ENCODE results near the gene COQ5.
A peak's percentile ranks its signal among the peaks of the same experiment; 100 is the strongest.
"Not testable (repeated sequence)": the region's sequence is repeated elsewhere in the genome, so short reads cannot be mapped to it uniquely, and the experiment has no call there.

The COQ5 gene, protein sequence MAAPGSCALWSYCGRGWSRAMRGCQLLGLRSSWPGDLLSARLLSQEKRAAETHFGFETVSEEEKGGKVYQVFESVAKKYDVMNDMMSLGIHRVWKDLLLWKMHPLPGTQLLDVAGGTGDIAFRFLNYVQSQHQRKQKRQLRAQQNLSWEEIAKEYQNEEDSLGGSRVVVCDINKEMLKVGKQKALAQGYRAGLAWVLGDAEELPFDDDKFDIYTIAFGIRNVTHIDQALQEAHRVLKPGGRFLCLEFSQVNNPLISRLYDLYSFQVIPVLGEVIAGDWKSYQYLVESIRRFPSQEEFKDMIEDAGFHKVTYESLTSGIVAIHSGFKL

GRCh38 chr12:120528861-120529525 lies at the start of gene COQ5:
COQ5 (minus strand) TSS chr12:120529158; CDS start chr12:120529141, 17 bp downstream.
- DNase-seq: peak; percentile 52

DNA sequence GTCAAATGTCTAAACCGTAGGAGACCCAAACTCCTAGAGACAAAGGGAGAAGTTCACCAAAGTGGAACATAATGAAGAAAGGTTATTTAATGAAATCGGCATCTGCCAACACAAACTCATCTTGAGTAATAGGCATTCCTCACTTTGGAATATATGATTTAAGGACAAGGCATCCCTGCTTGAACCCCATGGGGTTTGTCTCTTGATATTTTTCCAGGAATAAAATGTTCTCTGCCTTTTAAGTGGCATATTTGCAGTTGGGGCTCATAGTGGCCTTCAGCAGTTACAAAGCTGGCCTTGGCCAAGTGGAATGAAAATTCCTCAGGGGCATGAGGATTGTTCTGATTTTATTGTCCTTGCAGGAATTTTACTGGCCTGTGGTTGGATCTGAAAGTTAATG lies 45.1 kb upstream of the COQ5 start:
- no peak for DNase-seq

DNA sequence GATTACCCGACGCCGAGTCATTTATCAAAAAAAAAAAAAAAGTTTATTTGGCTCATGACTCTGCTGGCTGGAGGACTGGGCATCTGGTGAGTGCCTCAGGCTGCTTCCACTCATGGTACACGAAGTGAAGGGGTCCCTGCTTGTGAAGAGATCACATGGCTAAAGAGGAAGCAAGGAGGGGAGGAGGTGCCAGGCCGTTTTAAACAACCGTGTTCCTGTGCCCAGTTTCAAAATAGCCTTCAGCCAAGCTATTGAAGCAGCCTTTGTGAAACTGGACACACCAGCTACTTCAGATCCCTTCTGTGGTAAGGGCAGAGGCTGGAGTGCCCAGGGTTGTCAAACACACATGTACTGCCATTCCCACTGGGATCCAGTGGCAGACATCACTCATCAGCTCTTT lies 44.6 kb upstream of the COQ5 start:
- DNase-seq: no peak

DNA sequence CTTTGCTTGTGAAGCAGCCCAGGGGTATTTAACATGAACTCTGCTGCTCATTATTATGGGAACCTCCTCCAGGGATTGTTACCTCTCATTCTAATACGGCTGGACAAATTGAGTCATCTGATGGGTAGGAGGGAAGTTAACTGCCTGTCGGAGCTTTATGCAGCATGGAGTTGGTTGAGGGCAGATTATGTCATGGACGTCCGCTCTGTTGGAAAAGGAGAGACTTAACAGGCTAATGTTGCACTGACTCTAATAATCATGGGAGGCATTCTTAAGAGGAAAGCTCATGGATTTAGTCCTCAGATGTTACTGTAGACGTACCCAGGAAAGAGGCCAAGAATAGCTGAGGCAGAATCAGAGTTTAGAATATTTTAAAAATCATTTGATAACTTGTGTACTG lies 42.3 kb upstream of the COQ5 start:
- no peak for DNase-seq

DNA sequence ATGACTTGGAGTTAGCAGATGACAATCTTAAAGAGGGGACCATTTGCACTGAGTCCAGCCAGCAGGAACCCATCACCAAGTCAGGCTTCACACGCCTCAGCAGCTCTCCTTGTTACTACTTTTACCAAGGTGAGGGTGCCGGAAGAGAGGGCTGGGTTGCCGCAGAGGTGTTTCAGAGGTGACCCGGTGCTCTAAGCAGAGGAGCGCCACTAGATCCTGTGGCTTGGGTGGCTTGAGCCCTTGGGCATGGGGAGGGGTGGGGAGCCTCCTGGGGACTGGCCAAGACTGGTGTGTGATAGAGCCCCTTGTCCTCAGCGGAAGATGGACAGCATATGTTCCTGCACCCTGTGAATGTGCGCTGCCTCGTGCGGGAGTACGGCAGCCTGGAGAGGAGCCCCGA lies 34.5 kb upstream of the COQ5 start:
- no peak for DNase-seq

- no peak for DNase-seq
Observed at GRCh38 chr12:120562906-120563305, 33.9 kb upstream of the COQ5 start.

- no peak for DNase-seq
Observed at GRCh38 chr12:120557589-120557988, 28.6 kb upstream of the COQ5 start.

DNA sequence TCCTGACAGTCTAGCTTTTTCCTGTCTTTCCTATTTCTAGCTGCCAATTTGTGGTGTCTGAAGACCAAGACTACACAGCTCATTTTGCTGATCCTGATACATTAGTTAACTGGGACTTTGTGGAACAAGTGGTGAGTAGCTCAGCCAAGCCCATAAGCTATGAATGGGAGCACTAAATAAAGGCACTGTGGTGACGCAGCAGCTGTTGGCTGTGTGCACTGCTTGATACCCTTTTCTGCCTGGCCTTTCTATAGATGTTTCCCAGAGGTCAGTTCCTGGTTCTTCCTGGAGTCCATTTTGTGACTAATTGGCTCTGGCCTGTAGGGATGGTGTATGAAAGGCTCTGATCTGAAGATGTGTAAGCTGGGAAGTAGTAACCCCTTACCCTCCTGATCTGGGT lies 25.7 kb upstream of the COQ5 start:
- no peak for DNase-seq

DNA sequence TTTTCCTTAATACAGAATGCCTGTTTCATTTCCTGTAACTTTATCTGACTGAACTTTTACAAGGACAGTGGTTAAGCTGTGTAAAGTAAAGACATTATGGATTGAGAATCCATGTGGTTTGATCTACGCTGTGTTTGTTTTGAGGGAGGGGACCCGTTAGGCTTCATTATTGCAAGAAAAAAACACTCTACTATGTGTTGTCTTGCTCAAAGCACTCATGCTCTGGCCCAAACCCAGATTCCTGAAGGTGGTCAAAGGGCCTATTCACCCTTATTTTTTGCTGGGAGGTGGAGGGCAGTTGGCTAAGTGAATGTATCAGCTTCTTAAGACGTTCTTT lies 17.1 kb upstream of the COQ5 start:
- DNase-seq: no peak

GRCh38 chr12:120544691-120545090 lies 15.7 kb upstream of the COQ5 start:
- no peak for DNase-seq

GRCh38 chr12:120542166-120542565 lies 13.2 kb upstream of the COQ5 start:
- no peak for DNase-seq

DNA sequence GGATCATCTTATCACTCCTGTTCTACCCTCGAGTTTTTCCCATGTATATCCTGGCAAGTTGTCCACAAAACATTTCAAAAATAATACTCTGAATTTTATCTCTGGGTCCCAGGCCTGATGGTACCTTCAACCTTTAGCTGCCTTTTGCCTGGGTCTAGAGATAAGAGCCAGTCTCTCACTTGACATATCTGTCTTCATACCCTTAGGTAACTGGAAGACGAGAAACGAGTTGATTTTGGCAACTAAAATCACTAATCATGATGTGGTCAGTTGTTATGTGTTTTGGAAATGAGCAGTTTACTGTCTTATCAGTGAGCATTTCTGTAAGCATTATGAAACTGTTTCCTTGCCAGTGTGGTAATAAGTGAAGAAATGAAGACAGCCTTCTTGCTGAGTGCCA lies 11.5 kb upstream of the COQ5 start:
- DNase-seq: no peak

GRCh38 chr12:120539303-120539702 lies 10.3 kb upstream of the COQ5 start:
- no peak for DNase-seq

- DNase-seq: no peak
Observed at GRCh38 chr12:120538281-120539156, 9.6 kb upstream of the COQ5 start.

- no peak for DNase-seq
Observed at GRCh38 chr12:120537856-120538220, 8.9 kb upstream of the COQ5 start.

GRCh38 chr12:120536064-120536791 lies 7.3 kb upstream of the COQ5 start:
- no peak for DNase-seq

- DNase-seq: no peak
Observed at GRCh38 chr12:120534703-120535655, 6.0 kb upstream of the COQ5 start.

GRCh38 chr12:120534203-120534702 lies 5.3 kb upstream of the COQ5 start, which contains the start of gene RNF10:
RNF10 (plus strand) TSS chr12:120534356; CDS start chr12:120534812, 456 bp downstream.
- DNase-seq: peak; percentile 64

- no peak for DNase-seq
Observed at GRCh38 chr12:120532701-120533238, 3.8 kb upstream of the COQ5 start.

DNA sequence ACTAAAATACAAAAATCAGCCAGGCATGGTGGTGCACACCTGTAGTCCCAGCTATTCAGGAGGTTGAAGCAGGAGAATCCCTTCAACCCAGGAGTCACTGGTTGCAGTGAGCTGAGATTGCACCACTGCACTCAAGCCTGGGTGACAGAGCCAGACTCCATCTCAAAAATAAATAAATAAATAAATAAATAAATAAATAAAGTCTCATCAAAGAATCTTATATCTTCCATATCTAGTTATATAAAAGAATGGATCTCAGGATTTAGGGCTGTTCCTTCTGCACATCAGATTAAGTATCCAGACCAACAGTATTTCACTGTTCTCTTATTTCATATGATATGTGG lies 1.4 kb upstream of the COQ5 start:
- not testable (repeated sequence) for DNase-seq

DNA sequence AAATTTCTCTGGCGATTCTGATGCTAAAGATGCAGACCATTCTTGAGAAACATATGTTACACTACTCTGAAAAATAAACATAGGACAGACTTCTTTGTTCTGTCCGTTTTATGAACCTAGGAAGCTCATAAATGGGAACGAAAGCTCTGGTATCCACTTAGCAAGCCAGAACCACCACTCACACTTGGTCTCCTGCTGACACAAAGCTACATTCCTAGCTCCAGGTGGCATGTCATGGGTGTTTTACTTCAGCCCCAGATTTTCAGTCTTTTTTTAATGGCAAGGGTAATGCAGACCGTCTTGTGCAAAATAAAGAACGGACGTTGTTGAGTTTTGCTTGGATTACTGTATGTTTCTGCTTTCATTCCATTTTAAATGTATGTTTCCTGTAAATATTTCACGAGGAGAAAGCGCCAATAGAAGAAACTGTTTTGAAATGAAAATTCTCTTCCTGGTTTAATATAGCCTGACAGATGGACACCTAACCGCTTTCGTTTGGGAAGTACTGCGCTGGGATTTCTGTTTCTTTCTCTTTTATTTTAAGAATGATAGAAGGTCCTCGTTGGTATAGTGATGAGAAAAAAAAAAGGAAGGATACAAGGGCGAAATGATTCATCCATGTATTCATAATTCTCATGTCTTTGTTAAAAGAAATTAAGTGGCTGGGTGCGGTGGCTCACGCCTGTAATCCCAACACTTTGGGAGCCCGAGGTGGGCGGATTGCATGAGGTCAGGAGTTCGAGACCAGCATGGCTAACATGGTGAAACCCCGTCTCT lies 871 bp upstream of the COQ5 start:
- DNase-seq: peak; percentile 37
